KMS-11 (cell line): ENCODE results near the gene ZSWIM6.
A peak's percentile ranks its signal among the peaks of the same experiment; 100 is the strongest.

Source experiments
- H2AFZ ChIP-seq: fragments of 200-600 bp; sonication (generic); 2 replicates; pipeline ENCODE4 v1.6.1; 2016; ENCODE audit warnings: antibody characterized with exemption, mixed run types, low read depth
- H3K27ac ChIP-seq: fragments of 200-600 bp; sonication (generic); 2 replicates; pipeline ENCODE4 v1.6.1; 2016; ENCODE audit warnings: mild to moderate bottlenecking, mixed run types
- H3K27me3 ChIP-seq: fragments of 200-600 bp; sonication (generic); 2 replicates; pipeline ENCODE4 v1.6.1; 2017; ENCODE audit warnings: mild to moderate bottlenecking, low read depth, mixed run types, moderate library complexity; ENCODE audit not compliant: insufficient read depth
- H3K36me3 ChIP-seq: fragments of 200-600 bp; sonication (generic); 2 replicates; pipeline ENCODE4 v1.6.1; 2017; ENCODE audit warnings: mild to moderate bottlenecking, mixed run types; ENCODE audit not compliant: insufficient read depth
- H3K4me1 ChIP-seq: fragments of 200-600 bp; sonication (generic); 2 replicates; pipeline ENCODE4 v1.6.1; 2016; ENCODE audit warnings: mild to moderate bottlenecking, low read depth, mixed run types; ENCODE audit not compliant: poor library complexity, severe bottlenecking
- H3K4me2 ChIP-seq: fragments of 200-600 bp; sonication (generic); 2 replicates; pipeline ENCODE4 v1.7.0; 2016; ENCODE audit warnings: mild to moderate bottlenecking, mixed run types
- H3K4me3 ChIP-seq: fragments of 200-600 bp; sonication (generic); IDR thresholded peaks from 2 replicates; pipeline ENCODE4 v1.6.1; 2017; ENCODE audit warnings: low read depth, low read length, mixed read lengths; ENCODE audit not compliant: insufficient read depth
- H3K79me2 ChIP-seq: fragments of 200-600 bp; sonication (generic); 2 replicates; pipeline ENCODE4 v1.6.1; 2016; ENCODE audit warnings: low read depth, mixed run types; ENCODE audit not compliant: insufficient read depth
- H3K9ac ChIP-seq: fragments of 200-600 bp; sonication (generic); 2 replicates; pipeline ENCODE4 v1.6.1; 2016; ENCODE audit warnings: mild to moderate bottlenecking, mixed run types
- H4K20me1 ChIP-seq: fragments of 200-600 bp; sonication (generic); 2 replicates; pipeline ENCODE4 v1.6.1; 2016; ENCODE audit warnings: mild to moderate bottlenecking, mixed run types; ENCODE audit not compliant: insufficient read depth
- CTCF ChIP-seq: fragments of 200-600 bp; sonication (generic); conservative IDR thresholded peaks from 2 replicates; pipeline ENCODE4 v1.6.1; 2017; ENCODE audit warnings: low read depth, mild to moderate bottlenecking, antibody characterized with exemption, low read length, moderate library complexity, mixed read lengths

Gene ZSWIM6

GRCh38 chr5:61397238-61397637 lies 65.2 kb downstream of the ZSWIM6 start:
- H3K79me2 ChIP-seq = peaks cover 19% of the 10 kb centered on the region
- H3K4me2 ChIP-seq = peak overlapping the region; percentile 17; the same call in 1 of the 2 replicates
- no peaks in the 10 kb centered on the region for H3K36me3 ChIP-seq

DNA sequence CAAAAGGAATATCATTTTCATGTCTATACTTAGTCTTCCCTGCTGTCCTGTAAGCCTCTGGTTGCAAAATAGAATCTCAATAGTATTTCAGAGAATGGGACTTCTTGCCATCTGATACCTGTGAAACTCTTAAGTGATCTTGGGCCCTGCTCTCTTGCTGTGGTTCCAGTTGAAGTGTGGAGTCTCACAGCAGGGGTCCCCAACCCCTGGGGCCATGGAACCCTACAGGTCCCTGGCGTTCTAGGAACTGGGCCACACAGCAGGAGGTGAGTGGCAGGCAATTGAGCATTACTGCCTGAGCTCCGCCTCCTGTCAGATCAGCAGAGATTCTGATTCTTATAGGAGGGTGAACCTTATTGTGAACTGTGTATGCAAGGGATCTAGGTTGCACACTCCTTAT lies 65.9 kb downstream of the ZSWIM6 start:
- no peak for TF ChIP-seq CTCF
- Histone ChIP-seq H3K79me2 (peaks cover 25% of the 10 kb centered on the region), H4K20me1 (no peaks in the 10 kb centered on the region), H3K4me1 (peaks cover 35% of the 10 kb centered on the region), H2AFZ (no peak overlapping the region), H3K4me3 (no peak overlapping the region), H3K4me2 (peak overlapping the region; percentile 17; the same call in 1 of the 2 replicates), H3K9ac (no peak overlapping the region), H3K27ac (peak overlapping the region; percentile 22; the same call in 1 of the 2 replicates), H3K36me3 (no peaks in the 10 kb centered on the region), H3K27me3 (no peaks in the 10 kb centered on the region)

More at GRCh38 chr5:61397238-61397637, 65.2 kb downstream of the ZSWIM6 start:
- peak overlapping the region; percentile 22; the same call in 1 of the 2 replicates for H3K27ac ChIP-seq
- H3K4me3 ChIP-seq = no peak overlapping the region
- no peak for TF ChIP-seq CTCF
- no peaks in the 10 kb centered on the region for H4K20me1 ChIP-seq
- no peak overlapping the region for H2AFZ ChIP-seq
- no peaks in the 10 kb centered on the region for H3K27me3 ChIP-seq
- H3K4me1 ChIP-seq = peaks cover 28% of the 10 kb centered on the region
- no peak overlapping the region for H3K9ac ChIP-seq

DNA sequence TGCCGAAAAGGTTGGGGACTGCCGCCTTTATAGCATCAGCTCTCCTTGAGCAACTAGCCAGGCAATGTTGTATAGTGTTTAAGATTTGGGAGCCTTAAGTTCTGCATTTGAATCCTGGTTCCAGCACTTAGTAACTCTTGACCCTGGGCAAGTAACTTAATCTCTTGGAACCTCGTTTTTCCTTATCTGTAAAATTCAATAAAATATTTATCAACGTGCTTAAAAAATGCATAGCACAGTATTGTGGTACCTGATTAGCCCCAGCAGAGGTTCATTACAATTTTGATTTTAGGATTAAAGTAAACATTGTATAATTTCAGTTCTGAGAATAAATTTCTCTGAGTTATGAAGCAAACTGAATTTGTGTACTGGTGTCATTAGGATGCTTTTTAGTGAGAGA lies 66.4 kb downstream of the ZSWIM6 start:
- no peaks in the 10 kb centered on the region for H3K27me3 ChIP-seq
- H2AFZ ChIP-seq = no peak overlapping the region
- H3K9ac ChIP-seq = no peak overlapping the region
- peaks cover 40% of the 10 kb centered on the region for H3K4me1 ChIP-seq
- no peaks in the 10 kb centered on the region for H4K20me1 ChIP-seq
- no peak for TF ChIP-seq CTCF
- no peak overlapping the region for H3K4me3 ChIP-seq
- H3K79me2 ChIP-seq = peaks cover 30% of the 10 kb centered on the region
- no peak overlapping the region for H3K27ac ChIP-seq
- peak overlapping the region; percentile 17; the same call in 1 of the 2 replicates for H3K4me2 ChIP-seq
- H3K36me3 ChIP-seq = no peaks in the 10 kb centered on the region

GRCh38 chr5:61399679-61400078 lies 67.6 kb downstream of the ZSWIM6 start:
- Histone ChIP-seq H3K4me2 (no peak overlapping the region), H3K27me3 (no peaks in the 10 kb centered on the region), H3K9ac (no peak overlapping the region), H3K4me1 (peaks cover 41% of the 10 kb centered on the region), H3K36me3 (no peaks in the 10 kb centered on the region), H3K79me2 (peaks cover 30% of the 10 kb centered on the region), H4K20me1 (no peaks in the 10 kb centered on the region), H3K4me3 (no peak overlapping the region), H3K27ac (no peak overlapping the region), H2AFZ (no peak overlapping the region)
- no peak for TF ChIP-seq CTCF
